Mammary epithelial cell (primary cell): ENCODE data around the gene PCNX2.

Experiments
- EZH2 ChIP-seq: IDR thresholded peaks from 2 replicates; pipeline ENCODE4 v1.6.1; 2012; ENCODE audit warnings: low read length, inconsistent platforms, borderline replicate concordance
- TF ChIP-seq, protein P1 (sequence below), 2 donors: IDR thresholded peaks in 1 of 2; conservative IDR thresholded peaks in 1 of 2; 2 replicates each; pipeline ENCODE4 v1.5.1; 2011 to 2012; ENCODE audit warnings: inconsistent platforms in 2 of 2, low read length in 2 of 2, mild to moderate bottlenecking in 2 of 2, control low read depth in 1 of 2, low read depth in 1 of 2; ENCODE audit not compliant: insufficient read depth in 1 of 2; ENCODE audit errors: extremely low read depth in 1 of 2

- TF ChIP-seq, protein P1, sequence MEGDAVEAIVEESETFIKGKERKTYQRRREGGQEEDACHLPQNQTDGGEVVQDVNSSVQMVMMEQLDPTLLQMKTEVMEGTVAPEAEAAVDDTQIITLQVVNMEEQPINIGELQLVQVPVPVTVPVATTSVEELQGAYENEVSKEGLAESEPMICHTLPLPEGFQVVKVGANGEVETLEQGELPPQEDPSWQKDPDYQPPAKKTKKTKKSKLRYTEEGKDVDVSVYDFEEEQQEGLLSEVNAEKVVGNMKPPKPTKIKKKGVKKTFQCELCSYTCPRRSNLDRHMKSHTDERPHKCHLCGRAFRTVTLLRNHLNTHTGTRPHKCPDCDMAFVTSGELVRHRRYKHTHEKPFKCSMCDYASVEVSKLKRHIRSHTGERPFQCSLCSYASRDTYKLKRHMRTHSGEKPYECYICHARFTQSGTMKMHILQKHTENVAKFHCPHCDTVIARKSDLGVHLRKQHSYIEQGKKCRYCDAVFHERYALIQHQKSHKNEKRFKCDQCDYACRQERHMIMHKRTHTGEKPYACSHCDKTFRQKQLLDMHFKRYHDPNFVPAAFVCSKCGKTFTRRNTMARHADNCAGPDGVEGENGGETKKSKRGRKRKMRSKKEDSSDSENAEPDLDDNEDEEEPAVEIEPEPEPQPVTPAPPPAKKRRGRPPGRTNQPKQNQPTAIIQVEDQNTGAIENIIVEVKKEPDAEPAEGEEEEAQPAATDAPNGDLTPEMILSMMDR (conservative IDR thresholded peaks at IDR 0.05 in 1 of 2, IDR thresholded peaks at IDR 0.05 in 1 of 2; ENCODE audit: extremely low read depth in 1 of 2, insufficient read depth in 1 of 2, low read depth in 1 of 2, low read length in 2 of 2), result no peak
- TF ChIP-seq EZH2, result no peak
Observed at GRCh38 chr1:233340031-233340555, 44.6 kb upstream of the PCNX2 start.
